Kidney capillary endothelial cell (primary cell): Measurements from ENCODE around the gene CD8B.
A peak's percentile ranks its signal among the peaks of the same experiment; 100 is the strongest.
"Not testable (repeated sequence)": the region's sequence is repeated elsewhere in the genome, so short reads cannot be mapped to it uniquely, and the experiment has no call there.

Experiments
- DNase-seq: peaks from one replicate; pipeline ENCODE4 v3.0.0-alpha.2; 2018; ENCODE audit warnings: low spot score

Gene CD8B

DNA sequence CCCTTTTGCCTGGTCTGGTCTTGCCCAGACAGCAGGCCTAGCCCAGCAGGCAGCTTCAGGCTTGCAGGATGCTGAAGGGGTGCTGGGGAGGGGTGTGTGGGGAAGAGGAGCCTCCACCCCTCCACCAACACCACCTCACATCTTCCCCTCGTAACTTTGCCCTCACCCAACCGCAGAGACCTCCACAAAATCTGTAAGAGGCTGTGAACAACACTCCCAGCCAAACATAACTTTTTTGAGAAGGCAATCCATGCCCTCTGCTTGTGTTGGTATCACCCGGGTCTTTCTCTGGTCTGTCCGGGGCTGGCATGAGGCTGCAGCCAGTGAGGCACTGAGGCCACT lies 26.2 kb downstream of the CD8B start:
- DNase-seq: not testable (repeated sequence)

GRCh38 chr2:86833315-86833714 lies 28.4 kb downstream of the CD8B start:
- DNase-seq: no peak

- no peak for DNase-seq
Measured at GRCh38 chr2:86832334-86833096, 29.2 kb downstream of the CD8B start.

- DNase-seq: no peak
Measured at GRCh38 chr2:86831537-86831936, 30.1 kb downstream of the CD8B start.

GRCh38 chr2:86826951-86827350 lies 34.7 kb downstream of the CD8B start:
- DNase-seq: no peak

- DNase-seq: no peak
Measured at GRCh38 chr2:86825693-86826381, 35.8 kb downstream of the CD8B start.

DNA sequence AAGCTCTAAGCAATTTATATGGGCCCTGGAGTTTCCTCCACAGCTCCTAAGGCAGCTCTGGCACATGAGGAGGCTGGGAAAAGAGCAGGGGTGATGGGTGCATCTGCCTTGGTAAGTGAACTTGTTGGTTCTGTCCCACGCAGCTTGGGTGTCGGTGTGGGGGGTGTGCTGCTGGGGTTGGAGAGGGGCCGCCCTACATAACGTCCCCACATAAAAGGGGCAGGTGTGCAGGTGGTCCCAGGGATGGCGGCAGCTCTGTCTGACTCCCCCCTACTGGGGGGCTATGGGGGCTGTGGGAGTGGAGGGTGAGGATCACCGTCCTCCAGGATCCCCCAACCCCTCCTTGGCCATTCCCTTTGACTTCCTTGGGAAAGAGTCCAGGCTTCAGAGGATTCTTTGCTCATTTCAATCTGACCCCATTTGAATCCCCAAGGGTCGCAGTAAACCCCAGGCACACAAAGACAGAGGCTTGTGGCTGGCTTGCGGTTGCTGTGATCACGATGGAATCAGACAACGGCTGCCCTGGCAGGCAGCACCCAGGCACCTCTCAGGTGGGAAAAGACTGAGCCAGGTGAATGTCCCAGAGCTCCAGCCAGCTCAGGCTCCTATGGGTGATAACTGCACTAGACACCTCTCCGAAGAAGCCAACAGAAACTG lies 36.5 kb downstream of the CD8B start:
- DNase-seq: no peak

- DNase-seq: no peak
Measured at GRCh38 chr2:86822668-86823345, 38.9 kb downstream of the CD8B start.

GRCh38 chr2:86821842-86822241 lies 39.8 kb downstream of the CD8B start:
- DNase-seq: no peak

DNA sequence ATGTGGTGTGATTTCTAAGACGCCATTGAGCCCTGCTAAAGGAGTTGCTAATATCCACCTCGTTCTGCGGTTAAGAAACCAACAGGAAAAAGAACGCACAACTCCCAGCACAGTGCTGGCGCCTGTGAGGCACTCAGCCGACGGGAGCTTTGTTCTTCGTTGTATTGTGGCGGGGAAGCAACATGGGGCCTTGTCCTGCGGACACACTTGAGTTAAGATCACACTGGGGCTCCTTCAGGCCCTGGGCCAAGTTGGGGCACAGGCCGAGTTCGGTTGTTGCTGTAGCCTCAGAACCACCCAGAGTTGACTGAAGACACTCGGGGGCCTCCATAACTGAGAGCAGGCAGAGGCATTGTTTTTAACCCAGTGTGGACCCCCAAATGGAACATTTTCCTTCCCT lies 40.4 kb downstream of the CD8B start:
- no peak for DNase-seq

DNA sequence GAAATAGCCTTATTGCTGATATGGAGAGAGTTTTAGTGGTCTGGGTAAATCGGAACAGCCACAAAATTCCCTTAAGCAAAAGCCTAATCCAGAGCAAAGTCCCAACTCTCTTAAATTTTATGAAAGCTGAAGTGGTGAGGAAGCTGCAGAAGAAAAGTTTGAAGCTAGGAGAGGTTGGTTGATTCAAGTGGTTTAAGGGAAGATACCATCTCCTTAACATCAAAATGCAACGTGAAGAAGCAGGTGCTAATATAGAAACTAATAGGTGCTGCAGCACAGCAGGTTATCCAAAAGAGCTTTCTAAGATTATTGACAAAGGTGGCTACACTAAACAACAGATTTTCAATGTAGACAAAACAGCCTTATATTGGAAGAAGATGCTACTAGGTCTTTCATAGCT lies 42.7 kb downstream of the CD8B start:
- no peak for DNase-seq

GRCh38 chr2:86818114-86818801 lies 43.4 kb downstream of the CD8B start:
- DNase-seq: no peak

DNA sequence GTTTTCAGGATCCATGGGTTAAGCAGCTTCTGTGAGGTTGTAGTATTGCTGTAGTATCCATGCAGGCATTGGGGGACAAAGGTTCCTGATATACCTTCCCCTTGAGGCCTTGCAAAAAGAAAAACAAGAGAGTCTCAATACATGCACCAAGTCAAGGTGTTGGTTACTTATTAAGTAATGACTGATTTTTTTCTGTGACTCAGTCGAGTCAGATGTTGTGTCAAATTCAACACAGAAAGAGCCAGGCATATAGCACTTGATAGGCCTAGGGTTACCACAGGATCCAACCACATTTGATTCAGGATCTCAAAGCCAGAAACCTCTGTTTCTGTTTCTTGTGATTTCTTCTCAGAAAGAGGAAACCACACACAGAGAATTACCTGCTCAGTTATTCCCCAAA lies 46.1 kb downstream of the CD8B start:
- DNase-seq: no peak

- DNase-seq: no peak
Measured at GRCh38 chr2:86809481-86810121, 52.1 kb downstream of the CD8B start.

DNA sequence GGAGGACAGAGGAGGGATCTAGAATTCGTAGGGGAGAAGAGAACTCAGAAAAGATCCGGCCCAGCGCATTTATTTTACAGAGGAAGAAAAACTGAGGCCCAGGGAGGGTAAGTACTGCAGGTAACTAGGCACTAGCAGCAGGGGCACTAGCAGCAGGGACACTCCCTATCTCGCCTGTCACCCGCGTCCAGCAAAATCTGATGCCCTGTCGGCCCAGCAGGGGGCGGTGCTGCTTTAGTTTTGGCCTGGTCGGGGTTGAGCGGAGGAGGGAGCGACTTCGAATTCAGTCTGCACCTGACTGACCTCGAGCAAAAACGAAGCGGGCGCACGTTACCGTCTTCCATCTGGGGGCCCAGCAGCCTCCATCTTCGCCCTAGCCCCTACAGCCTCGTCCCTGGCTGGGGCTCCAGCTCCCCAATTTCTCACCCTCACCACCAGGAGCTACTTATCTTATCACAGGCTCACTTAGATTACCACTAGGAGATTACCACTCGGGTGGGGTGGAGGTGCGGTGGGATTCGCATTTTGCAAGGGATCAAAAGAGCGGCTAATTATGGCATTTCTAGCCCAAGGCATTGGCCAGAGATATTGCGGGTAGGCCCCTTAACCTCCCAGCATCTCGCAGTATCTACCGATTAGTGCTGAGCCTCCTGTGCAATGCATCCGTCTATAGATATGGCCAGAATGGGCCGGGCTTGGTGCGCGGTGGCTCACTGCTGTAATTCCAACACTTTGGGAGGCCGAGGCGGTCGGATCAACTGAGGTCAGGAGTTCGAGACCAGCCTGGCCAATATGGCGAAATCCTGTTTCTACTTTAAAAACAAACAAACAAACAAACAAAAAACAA lies 53.1 kb downstream of the CD8B start:
- peak; percentile 78 for DNase-seq

- DNase-seq: no peak
Measured at GRCh38 chr2:86807468-86808275, 54.0 kb downstream of the CD8B start.

GRCh38 chr2:86807133-86807467 lies 54.6 kb downstream of the CD8B start:
- DNase-seq: no peak

DNA sequence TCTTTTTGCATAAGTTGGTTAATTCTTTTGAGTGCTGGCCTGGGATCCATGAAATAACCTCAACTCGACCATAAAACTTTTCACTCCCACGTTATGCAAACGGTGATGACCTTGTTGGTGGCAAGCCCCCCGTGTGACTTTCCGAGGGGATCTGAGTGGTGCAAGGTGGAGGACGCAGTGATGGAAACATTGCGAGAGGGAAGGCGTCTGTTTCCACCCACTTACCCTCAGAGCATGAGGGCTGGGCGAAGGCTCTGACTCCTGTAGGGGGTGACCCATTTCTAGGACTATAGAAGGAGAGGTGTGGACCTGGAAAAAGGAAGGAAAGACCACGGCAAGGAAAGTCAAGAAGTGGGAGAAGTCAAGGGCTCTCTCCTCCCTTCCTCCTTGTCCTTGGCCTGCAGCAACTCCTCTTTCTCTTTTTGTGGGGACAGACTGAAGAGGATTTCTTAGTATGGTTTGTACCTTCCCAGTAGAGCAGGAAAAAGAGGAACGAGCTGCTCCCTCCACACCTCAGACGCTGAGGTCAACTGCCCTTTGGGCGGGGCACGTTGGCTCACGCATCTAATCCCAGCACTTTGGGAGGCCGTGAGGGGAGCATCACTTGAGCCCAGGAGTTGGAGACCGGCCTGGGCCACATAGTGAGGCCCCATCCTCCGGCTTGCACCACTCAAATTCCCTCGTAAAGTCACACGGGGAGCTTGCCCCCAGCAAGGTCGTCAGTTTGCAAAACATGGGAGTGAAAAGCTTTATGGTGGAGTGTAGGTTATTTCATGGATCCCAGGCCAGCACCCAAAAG lies 55.4 kb downstream of the CD8B start:
- DNase-seq: no peak
